Kasumi-1 (cell line): ENCODE results near the gene CHFR.
"Not testable (repeated sequence)": the region's sequence is repeated elsewhere in the genome, so short reads cannot be mapped to it uniquely, and the experiment has no call there.

ENCODE experiments used
- DNase-seq, 2 experiments: peaks; one replicate each; lab custom pipeline; 2025; lab: John Stamatoyannopoulos, UW

Gene CHFR

GRCh38 chr12:132887513-132888351 lies at the start of gene CHFR:
TSS of gene CHFR (minus strand) at chr12:132887605. CDS start at chr12:132887328, 277 bp downstream.
- no peak for DNase-seq

- DNase-seq: not testable (repeated sequence)
Observed at GRCh38 chr12:132936921-132937320, 49.5 kb upstream of the CHFR start.

GRCh38 chr12:132936163-132936562 lies 48.8 kb upstream of the CHFR start:
- DNase-seq: no peak

- DNase-seq: no peak
Observed at GRCh38 chr12:132926415-132926833, 39.0 kb upstream of the CHFR start.

- no peak for DNase-seq
Observed at GRCh38 chr12:132925597-132926414, 38.4 kb upstream of the CHFR start.

- DNase-seq: no peak
Observed at GRCh38 chr12:132924356-132924755, 37.0 kb upstream of the CHFR start.

GRCh38 chr12:132923356-132923909 lies 36.0 kb upstream of the CHFR start:
- no peak for DNase-seq

- no peak for DNase-seq
Observed at GRCh38 chr12:132922676-132923075, 35.3 kb upstream of the CHFR start.

- no peak for DNase-seq
Observed at GRCh38 chr12:132921685-132922084, 34.3 kb upstream of the CHFR start.

GRCh38 chr12:132918680-132919079 lies 31.3 kb upstream of the CHFR start:
- no peak for DNase-seq

GRCh38 chr12:132909030-132909368 lies 21.6 kb upstream of the CHFR start:
- no peak for DNase-seq

GRCh38 chr12:132908145-132909029 lies 21.0 kb upstream of the CHFR start:
- no peak for DNase-seq

GRCh38 chr12:132907789-132908144 lies 20.4 kb upstream of the CHFR start:
- not testable (repeated sequence) for DNase-seq

GRCh38 chr12:132907216-132907615 lies 19.8 kb upstream of the CHFR start:
- no peak for DNase-seq

GRCh38 chr12:132904718-132905328 lies 17.4 kb upstream of the CHFR start:
- DNase-seq: no peak

GRCh38 chr12:132899033-132899432 lies 11.6 kb upstream of the CHFR start:
- no peak for DNase-seq

- DNase-seq: no peak
Observed at GRCh38 chr12:132888852-132889251, 1.4 kb upstream of the CHFR start.

- DNase-seq: no peak
Observed at GRCh38 chr12:132886529-132887477, 602 bp downstream of the CHFR start.

- DNase-seq: no peak
Observed at GRCh38 chr12:132881818-132882217, 5.6 kb downstream of the CHFR start.

GRCh38 chr12:132874620-132875019 lies 12.8 kb downstream of the CHFR start:
- not testable (repeated sequence) for DNase-seq
